GM15510 (cell line): ENCODE measurements around the gene CLMP.
A peak's percentile ranks its signal among the peaks of the same experiment; 100 is the strongest.

ENCODE experiments used
- POLR2A ChIP-seq: IDR thresholded peaks from 3 replicates; pipeline ENCODE4 v1.6.1; 2011; ENCODE audit warnings: borderline replicate concordance; ENCODE audit not compliant: insufficient read length; ENCODE audit errors: extremely low read depth

The CLMP gene

DNA sequence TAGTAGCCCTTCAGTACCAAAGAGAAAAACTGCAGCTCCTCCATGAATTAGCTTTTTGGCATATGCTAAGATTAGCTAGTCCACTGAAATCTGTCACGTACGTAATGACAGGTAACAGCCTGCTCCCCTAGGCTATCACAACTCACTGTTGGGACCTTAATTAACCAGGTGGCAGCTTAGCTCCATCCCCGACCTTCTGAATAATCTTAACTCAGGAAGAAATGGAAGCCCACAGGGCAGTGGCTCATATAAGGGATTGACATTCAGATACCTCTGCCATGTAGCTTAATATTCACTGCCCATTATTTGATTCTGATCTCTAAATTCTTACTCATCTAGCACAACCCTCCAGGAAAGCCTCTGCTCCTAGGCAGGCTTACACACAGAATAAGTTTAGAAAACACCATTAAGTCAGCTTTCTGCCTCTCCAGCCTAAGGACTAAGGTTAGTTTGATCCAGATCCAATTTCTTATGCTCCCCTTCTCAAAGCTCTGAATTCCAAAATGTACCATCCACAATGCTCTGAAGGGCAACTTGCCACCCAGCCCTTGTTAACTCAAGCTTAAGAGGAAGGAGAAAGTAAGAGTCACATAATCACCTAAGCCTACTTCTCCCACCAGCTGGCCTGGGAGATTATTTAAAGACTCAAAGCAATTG is 138.1 kb downstream of the CLMP start:
- peak; percentile 3 for TF ChIP-seq POLR2A

DNA sequence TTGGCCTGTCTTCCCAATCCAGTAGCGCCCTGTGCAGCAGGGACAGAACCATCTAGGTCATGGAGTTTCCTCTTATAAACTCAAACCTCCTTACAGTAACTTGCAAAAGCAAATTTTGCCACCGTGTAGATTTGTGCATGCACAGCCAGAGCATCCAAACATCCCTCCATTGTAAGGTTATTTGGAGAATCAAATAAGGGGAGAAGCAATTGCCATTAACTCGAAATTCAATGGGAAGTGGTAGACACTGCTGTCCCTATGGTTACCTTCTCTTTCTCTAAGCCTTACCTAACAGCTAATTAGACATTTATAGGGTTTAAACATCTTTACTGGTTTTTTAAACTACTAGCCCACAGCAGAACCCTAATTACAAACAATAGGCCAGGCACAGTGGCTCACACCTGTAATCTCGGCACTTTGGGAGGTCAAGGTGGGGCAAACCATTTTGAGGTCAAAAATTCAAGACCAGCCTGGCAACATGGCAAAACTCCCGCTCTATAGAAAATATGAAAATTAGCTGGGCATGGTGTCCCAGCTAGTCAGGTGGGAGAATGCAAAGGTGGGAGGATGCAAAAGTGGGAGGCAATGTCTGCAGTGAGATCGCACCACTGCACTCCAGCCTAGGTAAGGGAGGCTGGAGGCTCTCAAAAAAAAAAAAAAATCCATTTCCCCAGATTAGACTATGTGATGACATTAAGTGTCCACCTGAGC is 139.7 kb downstream of the CLMP start:
- TF ChIP-seq POLR2A, result no peak

GRCh38 chr11:123054301-123055065 is 140.6 kb downstream of the CLMP start:
- peak; percentile 20 for TF ChIP-seq POLR2A

DNA sequence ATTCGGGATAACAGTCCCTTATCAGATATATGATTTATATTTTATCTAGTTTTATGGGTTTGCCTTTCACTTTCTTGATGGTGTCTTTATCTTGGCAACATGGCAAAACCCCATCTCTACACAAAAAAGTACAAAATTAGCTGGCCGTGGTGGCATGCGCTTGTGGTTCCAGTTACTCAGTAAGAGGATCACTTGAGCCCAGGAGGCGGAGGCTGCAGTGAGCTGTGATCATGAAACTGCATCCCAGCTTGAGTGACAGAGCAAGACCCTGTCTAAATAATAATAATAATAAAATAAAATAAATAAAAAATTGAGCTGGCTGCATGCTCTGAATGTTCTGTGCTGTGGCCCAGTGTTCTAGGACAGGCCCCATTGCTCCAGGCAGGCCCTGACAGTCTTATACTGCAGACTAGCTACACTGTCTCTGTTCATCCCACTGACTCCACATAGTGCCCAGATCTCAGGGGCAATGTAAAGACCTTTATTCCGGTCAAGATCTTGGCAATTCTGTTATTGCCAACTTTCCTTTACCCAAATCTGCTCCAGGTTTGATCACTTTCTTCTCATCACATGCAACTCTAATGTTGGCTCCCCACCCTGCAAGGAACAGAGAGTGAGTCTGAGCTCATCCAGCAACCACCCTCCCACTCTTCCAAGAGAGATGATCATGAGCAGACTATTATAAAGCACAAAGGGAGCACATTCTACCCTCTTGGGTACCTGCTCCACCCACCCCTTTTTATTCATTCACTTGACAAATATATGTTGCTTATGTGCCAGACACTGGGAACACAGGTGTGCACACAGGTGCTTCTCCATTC is 141.9 kb downstream of the CLMP start:
- TF ChIP-seq POLR2A, result peak; percentile 13

DNA sequence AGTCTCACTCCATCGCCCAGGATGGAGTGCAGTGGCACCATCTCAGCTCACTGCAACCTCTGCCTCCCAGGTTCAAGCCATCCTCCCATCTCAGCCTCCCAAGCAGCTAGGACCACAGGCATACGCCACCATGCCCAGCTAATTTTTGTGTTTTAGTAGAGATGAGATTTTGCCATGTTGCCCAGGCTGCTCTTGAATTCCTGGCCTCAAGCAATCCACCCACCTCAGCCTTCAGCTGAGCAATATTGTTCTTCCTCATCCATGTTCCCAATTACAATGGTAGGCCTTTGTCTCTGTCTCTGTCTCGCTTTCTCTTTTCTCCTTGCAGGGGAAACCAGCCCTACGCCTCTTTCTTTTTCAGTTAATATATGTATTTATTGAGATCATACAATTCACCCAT is 143.4 kb downstream of the CLMP start:
- no peak for TF ChIP-seq POLR2A

GRCh38 chr11:123051146-123051545 is 143.9 kb downstream of the CLMP start:
- TF ChIP-seq POLR2A, result no peak

- no peak for TF ChIP-seq POLR2A
Measured at GRCh38 chr11:123047947-123048293, 147.1 kb downstream of the CLMP start.

DNA sequence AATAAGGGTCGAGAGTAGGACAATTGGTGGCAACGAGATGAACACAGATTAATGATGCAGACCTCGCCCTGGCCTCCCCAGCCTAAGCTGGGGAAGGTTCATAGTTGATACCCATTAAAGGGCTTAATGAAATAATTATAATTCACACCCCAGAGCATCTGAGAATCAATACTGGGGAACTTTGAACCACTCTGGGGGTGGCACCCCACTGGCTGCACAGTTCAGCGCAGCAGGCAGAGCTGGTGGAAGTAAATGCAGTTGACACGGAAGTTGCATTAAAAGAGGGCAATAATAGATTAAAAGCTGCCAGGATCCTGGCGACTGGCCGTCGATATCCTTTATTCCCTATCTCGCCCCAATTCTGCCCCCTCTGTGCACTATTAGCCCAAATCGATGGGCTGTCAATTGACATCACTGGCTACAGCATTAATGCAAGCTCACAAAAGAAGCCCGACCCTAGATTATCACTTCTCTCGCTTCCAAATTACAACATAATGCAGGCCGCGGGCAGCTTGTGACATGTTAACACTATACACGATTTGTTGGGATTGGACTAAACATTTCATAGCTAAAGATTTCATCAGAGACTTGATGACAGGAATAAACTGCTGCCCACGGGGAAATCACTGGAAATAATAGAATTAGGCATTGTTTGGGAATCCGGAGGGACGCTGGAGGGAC is 147.6 kb downstream of the CLMP start:
- TF ChIP-seq POLR2A, result no peak

DNA sequence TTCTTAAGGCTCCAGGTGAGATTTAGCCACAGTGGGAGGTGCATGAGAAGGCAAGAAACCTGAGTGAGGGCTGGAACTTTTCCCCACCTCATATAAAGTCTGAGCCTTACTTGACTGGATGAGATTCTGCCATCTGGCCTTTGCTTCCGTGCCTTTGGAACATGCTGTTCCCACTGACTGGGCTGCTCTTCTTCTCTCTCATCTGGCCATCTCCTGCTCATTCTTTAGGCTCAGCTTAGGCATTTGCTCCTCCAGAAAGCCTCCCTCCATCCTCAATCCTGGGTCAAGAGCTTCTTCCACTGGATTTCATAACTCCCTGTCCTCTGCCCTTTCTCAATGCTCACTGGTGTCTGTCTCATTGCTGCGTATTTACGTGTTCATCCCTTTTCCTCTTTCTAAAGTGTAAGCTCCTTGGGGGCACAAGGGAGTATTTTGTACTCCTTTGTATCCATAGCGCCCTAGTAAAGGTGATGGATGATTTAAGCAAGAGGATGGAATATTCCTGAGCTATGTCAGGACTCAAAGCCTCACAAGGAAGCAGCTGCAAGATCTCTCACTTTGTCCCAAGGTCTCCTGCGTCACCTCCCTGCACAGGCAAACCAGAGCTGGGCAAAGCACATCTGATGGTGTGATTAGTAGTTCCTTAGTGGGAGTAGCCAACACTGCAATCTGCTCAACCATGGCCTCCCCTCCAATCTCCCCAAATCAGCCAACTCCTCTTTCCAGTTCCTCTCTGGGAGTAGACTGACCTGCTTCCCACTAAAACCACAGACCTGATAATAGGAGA is 148.4 kb downstream of the CLMP start:
- no peak for TF ChIP-seq POLR2A

DNA sequence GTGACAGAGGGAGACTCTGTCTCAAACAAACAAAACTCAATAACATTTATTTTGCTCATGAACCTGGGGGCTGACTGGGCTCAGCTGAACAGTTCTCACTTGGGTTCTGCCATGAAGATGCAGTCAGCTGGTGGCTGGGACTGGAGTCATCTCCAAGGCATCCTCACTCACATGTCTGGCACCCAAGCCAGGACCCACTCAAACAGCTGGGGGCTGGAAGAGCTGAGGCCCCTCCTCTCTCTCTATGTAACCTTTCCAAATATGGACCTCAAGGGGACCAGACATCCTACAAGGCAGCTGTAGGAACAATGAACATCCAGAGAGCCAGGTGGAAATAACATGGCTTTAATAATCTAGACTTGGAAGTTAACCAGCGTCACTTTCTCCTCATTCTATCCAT is 149.9 kb downstream of the CLMP start:
- TF ChIP-seq POLR2A, result no peak

DNA sequence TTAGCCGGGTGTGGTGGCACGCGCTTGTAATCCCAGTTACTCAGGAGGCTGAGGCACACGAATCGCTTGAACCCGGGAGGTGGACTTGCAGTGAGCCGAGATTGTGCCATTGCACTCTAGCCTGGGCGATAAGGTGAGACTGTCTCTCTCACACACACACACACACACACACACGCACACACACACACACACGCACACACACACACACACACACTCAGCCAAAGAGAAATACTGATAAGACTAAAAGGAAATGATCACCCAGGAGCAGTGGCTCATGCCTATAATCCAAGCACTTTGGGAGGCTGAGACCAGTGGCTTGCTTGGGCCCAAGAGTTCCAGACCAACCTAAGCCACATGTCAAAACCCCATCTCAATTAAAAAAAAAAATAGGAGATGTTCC is 153.9 kb downstream of the CLMP start:
- no peak for TF ChIP-seq POLR2A

GRCh38 chr11:123040111-123040432 is 155.0 kb downstream of the CLMP start:
- no peak for TF ChIP-seq POLR2A

- no peak for TF ChIP-seq POLR2A
Measured at GRCh38 chr11:123035831-123036230, 159.2 kb downstream of the CLMP start.

DNA sequence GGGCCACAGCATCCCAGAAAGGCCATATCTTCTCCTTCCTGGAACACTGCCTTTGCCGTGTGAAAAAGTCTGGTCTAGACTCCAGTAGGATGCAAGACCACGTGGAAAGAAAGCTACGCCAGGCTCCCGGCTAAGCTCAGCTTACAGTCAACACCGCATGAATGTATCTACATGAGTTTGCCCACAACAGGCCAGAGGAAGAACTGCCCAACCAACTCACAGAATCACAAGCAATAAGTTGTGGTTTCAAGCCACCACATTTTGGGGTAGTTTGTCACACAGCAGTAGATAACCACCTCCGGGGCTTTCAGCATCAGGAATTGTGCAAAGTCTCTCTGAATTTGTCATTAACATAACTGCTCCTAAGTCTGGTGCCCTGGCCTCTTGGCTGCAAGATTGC is 160.5 kb downstream of the CLMP start:
- no peak for TF ChIP-seq POLR2A
